Esophagus muscularis mucosa (tissue), 4 donors: ENCODE measurements around the gene SDK1. TPM values are rescaled to one million over a fixed set of nuclear protein-coding genes. Genes with fewer than 3 reads are reported as not detected.

Experiments
- DNase-seq: peaks from one replicate; pipeline ENCODE4 v3.0.0-alpha.2; 2017; ENCODE audit errors: extremely low spot score
- H3K27ac ChIP-seq, 4 donors: fragments of 200-600 bp; sonication (generic); replicated peaks in 1 of 4; 1 replicate in 3 of 4; 2 replicates in 1 of 4; pipeline ENCODE4 v1.5.1; 2016 to 2019; ENCODE audit warnings: mild to moderate bottlenecking in 1 of 4
- H3K27me3 ChIP-seq, 4 donors: fragments of 200-600 bp; sonication (generic); one replicate each; pipeline versions ENCODE4 v1.5.1 to v1.6.0; 2016 to 2019
- H3K36me3 ChIP-seq, 4 donors: fragments of 200-600 bp; sonication (generic); one replicate each; pipeline ENCODE4 v1.5.1; 2016 to 2019
- H3K4me1 ChIP-seq, 4 donors: fragments of 200-600 bp; sonication (generic); one replicate each; pipeline ENCODE4 v1.5.1; 2016 to 2019
- H3K4me3 ChIP-seq, 4 donors: fragments of 200-600 bp; sonication (generic); 1 replicate in 2 of 4; 2 replicates in 2 of 4; pipeline ENCODE4 v1.5.1; 2016 to 2019; ENCODE audit warnings: mild to moderate bottlenecking in 4 of 4, moderate library complexity in 1 of 4
- H3K9me3 ChIP-seq, 4 donors: fragments of 200-600 bp; sonication (generic); 1 replicate in 3 of 4; 2 replicates in 1 of 4; pipeline ENCODE4 v1.5.1; 2016 to 2019
- CTCF ChIP-seq, 3 experiments: fragments of 200-600 bp in 2 of 3; fragments of 450-650 bp in 1 of 3; sonication (generic) in 2 of 3; IDR thresholded peaks; one replicate each; pipeline ENCODE4 v1.5.1; 2017 to 2019; ENCODE audit warnings: antibody characterized with exemption in 3 of 3, mild to moderate bottlenecking in 2 of 3, moderate library complexity in 1 of 3
- EP300 ChIP-seq: sonication (generic); formaldehyde crosslinking; IDR thresholded peaks from one replicate; pipeline ENCODE4 v1.6.1; 2017; ENCODE audit warnings: antibody characterized with exemption
- POLR2A ChIP-seq: fragments of 450-650 bp; IDR thresholded peaks from one replicate; pipeline ENCODE4 v1.6.1; 2017; ENCODE audit warnings: antibody characterized with exemption, moderate library complexity, mild to moderate bottlenecking, low read depth
- POLR2AphosphoS5 ChIP-seq, 2 donors: sonication (generic); formaldehyde crosslinking; IDR thresholded peaks; one replicate each; pipeline ENCODE4 v1.6.1; 2017; ENCODE audit warnings: antibody characterized with exemption in 2 of 2
- WGBS: methylation state at CpG from one replicate; pipeline ENCODE4 v1.1.5; 2018; 5-methylcytosine and 5-hydroxymethylcytosine counted together
- intact Hi-C: fragments of 100-400 bp; cut with DNase I; formaldehyde crosslinking; loops from one replicate; pipeline ENCODE4 v1.15.1; 2023
- total RNA-seq, 4 donors: library from RNA; depleted of rRNA; stranded (reverse); fragments of >200 nt; gene quantifications; one replicate each; pipeline versions ENCODE4 v1.1.0 to v1.2.1, GENCODE V29; 2016

Gene SDK1
- total RNA-seq, 4 donors from 2014 or later = 7.8 to 18.6 (median 12.0) TPM

DNA sequence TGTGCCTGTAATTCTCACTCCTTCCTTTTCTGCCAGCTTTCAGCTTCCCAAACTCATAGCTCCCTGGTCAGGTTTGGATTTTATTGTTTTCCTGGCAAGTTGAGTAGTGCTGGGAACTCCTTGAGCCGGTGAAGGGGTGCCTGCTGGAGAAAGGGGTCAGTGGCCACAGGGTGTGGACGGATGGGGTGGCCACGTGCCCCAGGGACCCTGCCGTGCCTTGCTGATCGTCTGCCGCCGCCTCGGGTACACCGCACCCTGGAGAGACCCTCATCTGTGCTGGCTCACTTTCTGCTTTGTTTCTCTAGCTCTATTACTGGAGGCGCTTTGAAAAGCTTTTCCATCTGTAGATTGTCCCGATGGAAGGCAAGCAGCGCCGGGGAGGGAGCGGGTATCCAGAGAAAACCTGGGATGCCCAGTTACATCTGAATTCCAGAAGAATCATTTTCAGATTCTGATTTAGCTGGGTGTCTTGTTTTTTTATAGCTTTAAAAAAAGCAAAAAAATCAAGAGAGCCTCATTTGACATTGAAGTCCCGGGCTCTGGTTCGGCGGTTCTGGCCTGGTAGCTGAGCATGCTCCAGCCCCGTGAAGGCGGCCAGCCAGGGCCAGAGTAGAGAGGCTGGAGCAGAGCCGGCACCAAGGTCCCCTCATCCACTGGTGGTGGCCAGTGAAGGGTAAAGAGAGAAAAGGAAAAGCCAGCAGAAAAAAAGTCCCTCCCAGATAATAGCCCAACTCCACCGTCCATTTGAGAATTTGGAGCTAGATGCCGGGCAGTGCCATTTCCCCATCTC, 870.1 kb downstream of the SDK1 start:
- Histone ChIP-seq H3K4me1 (no peaks in the 10 kb centered on the region), H3K4me3 (no peak overlapping the region), H3K9me3 (no peaks in the 10 kb centered on the region), H3K27ac (no peak overlapping the region), H3K36me3 (no peaks in the 10 kb centered on the region), H3K27me3 (no peaks in the 10 kb centered on the region)
- 87% methylated on average over 22 of the region's 22 CpGs for WGBS
- intact Hi-C loops = no loop called here
- TF ChIP-seq EP300 (no peak), POLR2AphosphoS5 (IDR thresholded peaks at IDR 0.05) (no peak)
- DNase-seq = no peak

DNA sequence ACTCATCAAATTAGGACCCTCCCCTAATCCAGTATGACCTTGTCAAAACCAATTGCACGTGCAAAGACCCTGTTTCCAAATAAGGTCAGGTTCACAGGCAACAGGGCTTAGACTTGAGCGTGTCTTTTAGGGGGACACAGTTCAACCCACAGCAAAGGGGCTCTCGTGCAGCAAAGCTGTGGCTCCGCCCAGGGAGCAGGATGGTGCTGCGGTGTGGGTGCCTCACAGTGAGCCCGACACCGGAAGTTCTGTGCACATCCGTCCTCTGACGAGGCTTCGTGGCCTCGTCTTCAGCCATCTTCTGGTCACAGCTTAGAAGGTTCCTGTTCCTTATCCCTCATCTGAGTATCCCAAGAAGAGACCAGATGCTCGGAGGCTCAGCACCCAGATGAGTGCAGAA, 871.8 kb downstream of the SDK1 start:
- H3K27ac ChIP-seq = no peak overlapping the region
- intact Hi-C loops = no loop called here
- no peaks in the 10 kb centered on the region for H3K36me3 ChIP-seq
- WGBS = 91% methylated on average over 12 of the region's 12 CpGs
- TF ChIP-seq CTCF (IDR thresholded peaks at IDR 0.05) (no peak), POLR2AphosphoS5 (IDR thresholded peaks at IDR 0.05) (no peak), POLR2A (no peak), EP300 (no peak)
- no peaks in the 10 kb centered on the region for H3K4me1 ChIP-seq
- no peak overlapping the region for H3K4me3 ChIP-seq
- no peaks in the 10 kb centered on the region for H3K9me3 ChIP-seq
- no peaks in the 10 kb centered on the region for H3K27me3 ChIP-seq
- DNase-seq = no peak

GRCh38 chr7:4173615-4174014, 872.6 kb downstream of the SDK1 start:
- TF ChIP-seq POLR2AphosphoS5 (IDR thresholded peaks at IDR 0.05) (no peak), CTCF (IDR thresholded peaks at IDR 0.05) (no peak), POLR2A (no peak), EP300 (no peak)
- no peak for DNase-seq
- H3K27me3 ChIP-seq = no peaks in the 10 kb centered on the region
- no peaks in the 10 kb centered on the region for H3K36me3 ChIP-seq
- intact Hi-C loops = no loop called here
- no peak overlapping the region for H3K4me3 ChIP-seq
- no peaks in the 10 kb centered on the region for H3K9me3 ChIP-seq
- H3K4me1 ChIP-seq = no peaks in the 10 kb centered on the region
- no peak overlapping the region for H3K27ac ChIP-seq
- whole genome bisulfite sequencing = 94% methylated on average over 6 of the region's 9 CpGs

DNA sequence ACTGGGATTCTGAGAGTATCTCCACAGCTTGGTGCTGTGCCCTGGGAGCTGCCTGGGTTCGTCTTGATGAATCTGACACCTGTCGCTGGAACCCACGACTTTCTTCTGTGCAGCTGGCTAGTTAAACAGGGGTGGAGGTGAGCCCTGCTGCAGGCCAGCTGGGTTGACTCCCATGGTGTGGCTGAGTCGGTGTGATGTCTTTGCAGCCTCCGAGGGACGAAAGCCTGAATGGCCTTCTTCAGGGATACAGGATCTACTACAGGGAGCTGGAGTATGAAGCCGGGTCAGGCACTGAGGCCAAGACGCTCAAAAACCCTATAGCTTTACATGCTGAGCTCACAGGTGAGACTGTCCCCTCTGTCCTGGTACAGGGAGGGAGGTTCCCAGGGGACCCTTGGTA, 873.0 kb downstream of the SDK1 start:
- no CpG with 5 or more reads among the region's 8 CpGs for WGBS
- intact Hi-C loops = no loop called here

DNA sequence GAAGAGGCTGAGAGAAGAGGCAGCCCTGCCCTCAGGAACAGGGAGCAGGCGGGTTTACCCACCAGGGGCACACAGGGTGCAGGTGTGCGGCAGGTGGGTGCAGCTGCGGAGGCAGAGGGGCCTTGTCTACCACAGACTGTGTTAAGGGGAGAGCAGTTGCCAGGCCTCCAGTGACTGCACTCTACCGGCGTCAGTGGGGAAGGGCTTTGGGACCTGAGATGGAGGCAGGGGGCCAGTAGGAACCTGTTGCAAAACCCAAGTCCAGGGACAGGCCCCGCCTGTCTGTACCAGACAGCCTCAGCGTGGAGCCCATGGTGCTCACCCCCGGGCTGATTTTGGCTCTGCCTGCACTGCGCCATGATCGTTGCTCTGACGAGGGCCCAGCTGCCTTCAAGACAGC, 873.4 kb downstream of the SDK1 start:
- Histone ChIP-seq H3K27me3 (no peaks in the 10 kb centered on the region), H3K9me3 (no peaks in the 10 kb centered on the region), H3K36me3 (no peaks in the 10 kb centered on the region), H3K4me3 (no peak overlapping the region), H3K4me1 (no peaks in the 10 kb centered on the region), H3K27ac (no peak overlapping the region)
- DNase-seq = no peak
- intact Hi-C loops = no loop called here
- WGBS = 93% methylated on average over 7 of the region's 11 CpGs
- TF ChIP-seq POLR2AphosphoS5 (IDR thresholded peaks at IDR 0.05) (no peak), POLR2A (no peak), CTCF (IDR thresholded peaks at IDR 0.05) (no peak), EP300 (no peak)

More for the DNA sequence above, 873.0 kb downstream of the SDK1 start:
- Histone ChIP-seq H3K27me3 (no peaks in the 10 kb centered on the region), H3K9me3 (no peaks in the 10 kb centered on the region), H3K27ac (no peak overlapping the region), H3K4me1 (no peaks in the 10 kb centered on the region), H3K4me3 (no peak overlapping the region), H3K36me3 (no peaks in the 10 kb centered on the region)
- no peak for TF ChIP-seq POLR2A
- no peak for TF ChIP-seq EP300
- no peak for TF ChIP-seq CTCF (IDR thresholded peaks at IDR 0.05)
- TF ChIP-seq POLR2AphosphoS5 (IDR thresholded peaks at IDR 0.05) = no peak
- DNase-seq = no peak
